MM.1S (cell line): ENCODE measurements around the gene SGCD.

Source experiments
- CTCF ChIP-seq: fragments of 300-600 bp; sonication (generic); IDR thresholded peaks from 2 replicates; pipeline ENCODE4 v1.5.1; 2016; ENCODE audit warnings: antibody characterized with exemption, low read length, mixed read lengths
- EZH2 ChIP-seq: fragments of 300-600 bp; sonication (generic); optimal IDR thresholded peaks from 2 replicates; pipeline ENCODE3; 2017; ENCODE audit warnings: low read depth, mild to moderate bottlenecking, antibody characterized with exemption, low read length, mixed read lengths
- EZH2phosphoT487 ChIP-seq: fragments of 300-600 bp; sonication (generic); IDR thresholded peaks from 2 replicates; pipeline ENCODE4 v1.6.1; 2018; ENCODE audit warnings: antibody characterized with exemption, low read length

GRCh38 chr5:156331845-156332244, 4.9 kb downstream of the SGCD start:
- TF ChIP-seq EZH2 (no peak), CTCF (no peak), EZH2phosphoT487 (no peak)
